Type B pancreatic cell (in vitro differentiated cells): ENCODE results near the gene LIPA. TPM values are rescaled to one million over a fixed set of nuclear protein-coding genes. Genes with fewer than 3 reads are reported as not detected.

Source experiments
- DNase-seq: peaks from one replicate; pipeline ENCODE4 v3.0.0; 2021; ENCODE audit warnings: mixed read lengths; ENCODE audit not compliant: unreplicated experiment; ENCODE audit errors: extremely low spot score
- H3K27ac Mint-ChIP-seq: 2 replicates; pipeline ENCODE4 v1.8.0; 2021; ENCODE audit warnings: mild to moderate bottlenecking, mixed read lengths
- H3K27me3 Mint-ChIP-seq: 2 replicates; pipeline ENCODE4 v1.8.0; 2021; ENCODE audit warnings: mixed read lengths
- H3K36me3 Mint-ChIP-seq: 2 replicates; pipeline ENCODE4 v1.8.0; 2021; ENCODE audit warnings: mixed read lengths
- H3K4me1 Mint-ChIP-seq: one replicate; pipeline ENCODE4 v1.8.0; 2021; ENCODE audit warnings: mixed read lengths; ENCODE audit not compliant: unreplicated experiment
- H3K4me3 Mint-ChIP-seq: 2 replicates; pipeline ENCODE4 v1.8.0; 2021; ENCODE audit warnings: mild to moderate bottlenecking, mixed read lengths
- H3K9me3 Mint-ChIP-seq: 2 replicates; pipeline ENCODE4 v1.8.0; 2021; ENCODE audit warnings: mixed read lengths
- CTCF ChIP-seq: fragments of 200-600 bp; sonication (generic); conservative IDR thresholded peaks from 2 replicates; pipeline ENCODE4 v1.5.0; 2021; ENCODE audit warnings: antibody characterized with exemption, mild to moderate bottlenecking
- total RNA-seq: library from RNA; stranded (reverse); gene quantifications from 2 replicates; pipeline ENCODE4 v1.2.1, GENCODE V29; 2021; ENCODE audit warnings: low replicate concordance

LIPA gene
- total RNA-seq, 1 donor from 2014 or later, result 46.4 TPM

- peaks cover 3% of the 10 kb centered on the region for H3K27me3 Mint-ChIP-seq
- H3K4me1 Mint-ChIP-seq, result peaks cover 14% of the 10 kb centered on the region
- no peak overlapping the region for H3K4me3 Mint-ChIP-seq
- no peak overlapping the region for H3K27ac Mint-ChIP-seq
- no peaks in the 10 kb centered on the region for H3K9me3 Mint-ChIP-seq
- H3K36me3 Mint-ChIP-seq, result no peaks in the 10 kb centered on the region
- TF ChIP-seq CTCF, result peak; percentile 91
- no peak for DNase-seq
Observed at GRCh38 chr10:89217057-89217990, 34.3 kb downstream of the LIPA start.

GRCh38 chr10:89216056-89216455 lies 35.5 kb downstream of the LIPA start:
- no peaks in the 10 kb centered on the region for H3K36me3 Mint-ChIP-seq
- peaks cover 12% of the 10 kb centered on the region for H3K27me3 Mint-ChIP-seq
- no peak overlapping the region for H3K4me3 Mint-ChIP-seq
- no peaks in the 10 kb centered on the region for H3K9me3 Mint-ChIP-seq
- no peak for TF ChIP-seq CTCF
- H3K27ac Mint-ChIP-seq, result no peak overlapping the region
- no peak for DNase-seq
- peaks cover 10% of the 10 kb centered on the region for H3K4me1 Mint-ChIP-seq

GRCh38 chr10:89215511-89215910 lies 36.1 kb downstream of the LIPA start:
- no peaks in the 10 kb centered on the region for H3K36me3 Mint-ChIP-seq
- peaks cover 17% of the 10 kb centered on the region for H3K27me3 Mint-ChIP-seq
- H3K4me1 Mint-ChIP-seq, result peaks cover 10% of the 10 kb centered on the region
- H3K4me3 Mint-ChIP-seq, result no peak overlapping the region
- H3K9me3 Mint-ChIP-seq, result no peaks in the 10 kb centered on the region
- H3K27ac Mint-ChIP-seq, result no peak overlapping the region
- no peak for DNase-seq
- TF ChIP-seq CTCF, result no peak

- no peak for DNase-seq
- no peak for TF ChIP-seq CTCF
- Mint-ChIP-seq H3K4me1 (peaks cover 10% of the 10 kb centered on the region), H3K4me3 (no peak overlapping the region), H3K9me3 (no peaks in the 10 kb centered on the region), H3K27ac (no peak overlapping the region), H3K36me3 (no peaks in the 10 kb centered on the region), H3K27me3 (peaks cover 26% of the 10 kb centered on the region)
Observed at GRCh38 chr10:89214566-89215165, 36.9 kb downstream of the LIPA start.

GRCh38 chr10:89213191-89213808 lies 38.3 kb downstream of the LIPA start:
- no peaks in the 10 kb centered on the region for H3K9me3 Mint-ChIP-seq
- peak; percentile 82 for TF ChIP-seq CTCF
- DNase-seq, result no peak
- H3K36me3 Mint-ChIP-seq, result no peaks in the 10 kb centered on the region
- H3K4me3 Mint-ChIP-seq, result no peak overlapping the region
- H3K27me3 Mint-ChIP-seq, result peaks cover 40% of the 10 kb centered on the region
- H3K4me1 Mint-ChIP-seq, result peaks cover 10% of the 10 kb centered on the region
- no peak overlapping the region for H3K27ac Mint-ChIP-seq
